Measurements from ENCODE around the gene STAT5B. TPM values are rescaled to one million over a fixed set of nuclear protein-coding genes. Genes with fewer than 3 reads are reported as not detected.

STAT5B gene
- total and polyA plus RNA-seq, 2 of the 13 experiments (the other 11 are each of a cell fraction or from before 2014, with no cell fraction given) = 21.0 to 42.8 TPM

GRCh38 chr17:42304187-42305030 lies 28.2 kb upstream of the STAT5B start (continued):
- no peak for TF ChIP-seq CBX2 (IDR thresholded peaks at IDR 0.05; ENCODE audit: low read depth, low read length)
- no peak for TF ChIP-seq CBX2 (CRISPR knock-in tag; IDR thresholded peaks at IDR 0.05; ENCODE audit: low read depth)
- no peak for TF ChIP-seq TGIF2 (CRISPR knock-in tag; IDR thresholded peaks at IDR 0.05)
- no peak for TF ChIP-seq NBN (conservative IDR thresholded peaks at IDR 0.05)
- TF ChIP-seq ZNF484 (CRISPR knock-in tag; IDR thresholded peaks at IDR 0.05; ENCODE audit: borderline replicate concordance, low read depth) = no peak
- no peak for TF ChIP-seq ARNT (IDR thresholded peaks at IDR 0.05)
- no peak for TF ChIP-seq SMYD3 (CRISPR knock-in tag; IDR thresholded peaks at IDR 0.05)
- TF ChIP-seq ZNF292 (CRISPR knock-in tag; IDR thresholded peaks at IDR 0.05; ENCODE audit: borderline replicate concordance, low read depth) = peak; percentile 97
- TF ChIP-seq RCOR2 (CRISPR knock-in tag; IDR thresholded peaks at IDR 0.05) = no peak
- TF ChIP-seq PITX1 (CRISPR knock-in tag; IDR thresholded peaks at IDR 0.05) = peak; percentile 51; the same call in 1 of the 2 replicates
- TF ChIP-seq YY1 (IDR thresholded peaks at IDR 0.05; ENCODE audit: insufficient read depth, insufficient replicate concordance, low read depth, low read length) = peak; percentile 34
- peak; percentile 74 for TF ChIP-seq SAP130 (CRISPR knock-in tag; IDR thresholded peaks at IDR 0.05; ENCODE audit: low read depth)
- TF ChIP-seq SNAI1 (CRISPR knock-in tag; IDR thresholded peaks at IDR 0.05; ENCODE audit: borderline replicate concordance) = no peak
- TF ChIP-seq, protein P1, sequence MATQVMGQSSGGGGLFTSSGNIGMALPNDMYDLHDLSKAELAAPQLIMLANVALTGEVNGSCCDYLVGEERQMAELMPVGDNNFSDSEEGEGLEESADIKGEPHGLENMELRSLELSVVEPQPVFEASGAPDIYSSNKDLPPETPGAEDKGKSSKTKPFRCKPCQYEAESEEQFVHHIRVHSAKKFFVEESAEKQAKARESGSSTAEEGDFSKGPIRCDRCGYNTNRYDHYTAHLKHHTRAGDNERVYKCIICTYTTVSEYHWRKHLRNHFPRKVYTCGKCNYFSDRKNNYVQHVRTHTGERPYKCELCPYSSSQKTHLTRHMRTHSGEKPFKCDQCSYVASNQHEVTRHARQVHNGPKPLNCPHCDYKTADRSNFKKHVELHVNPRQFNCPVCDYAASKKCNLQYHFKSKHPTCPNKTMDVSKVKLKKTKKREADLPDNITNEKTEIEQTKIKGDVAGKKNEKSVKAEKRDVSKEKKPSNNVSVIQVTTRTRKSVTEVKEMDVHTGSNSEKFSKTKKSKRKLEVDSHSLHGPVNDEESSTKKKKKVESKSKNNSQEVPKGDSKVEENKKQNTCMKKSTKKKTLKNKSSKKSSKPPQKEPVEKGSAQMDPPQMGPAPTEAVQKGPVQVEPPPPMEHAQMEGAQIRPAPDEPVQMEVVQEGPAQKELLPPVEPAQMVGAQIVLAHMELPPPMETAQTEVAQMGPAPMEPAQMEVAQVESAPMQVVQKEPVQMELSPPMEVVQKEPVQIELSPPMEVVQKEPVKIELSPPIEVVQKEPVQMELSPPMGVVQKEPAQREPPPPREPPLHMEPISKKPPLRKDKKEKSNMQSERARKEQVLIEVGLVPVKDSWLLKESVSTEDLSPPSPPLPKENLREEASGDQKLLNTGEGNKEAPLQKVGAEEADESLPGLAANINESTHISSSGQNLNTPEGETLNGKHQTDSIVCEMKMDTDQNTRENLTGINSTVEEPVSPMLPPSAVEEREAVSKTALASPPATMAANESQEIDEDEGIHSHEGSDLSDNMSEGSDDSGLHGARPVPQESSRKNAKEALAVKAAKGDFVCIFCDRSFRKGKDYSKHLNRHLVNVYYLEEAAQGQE (IDR thresholded peaks at IDR 0.05; ENCODE audit: borderline replicate concordance in 1 of 2, low read depth in 1 of 2, low read length in 2 of 2) = no peak
- TF ChIP-seq FOXP4 (CRISPR knock-in tag; IDR thresholded peaks at IDR 0.05) = no peak
- no peak for TF ChIP-seq ZNF607 (CRISPR knock-in tag; IDR thresholded peaks at IDR 0.05; ENCODE audit: borderline replicate concordance)
- TF ChIP-seq TOPORS (CRISPR knock-in tag; IDR thresholded peaks at IDR 0.05) = peak; percentile 83; the same call in 1 of the 2 replicates
- no peak; the same call in 1 of the 2 replicates for TF ChIP-seq ZNF263 (CRISPR knock-in tag; IDR thresholded peaks at IDR 0.05)
- peak; percentile 50; the same call in 1 of the 2 replicates for TF ChIP-seq ZNF44 (CRISPR knock-in tag; IDR thresholded peaks at IDR 0.05)
- TF ChIP-seq ZNF251 (CRISPR knock-in tag; IDR thresholded peaks at IDR 0.05) = no peak
- no peak for TF ChIP-seq KLF11 (CRISPR knock-in tag; IDR thresholded peaks at IDR 0.05)
- TF ChIP-seq TAF1 (CRISPR knock-in tag; IDR thresholded peaks at IDR 0.05) = 0 out of 2 replicates have a peak, but pooled peaks have one; percentile 26
- no peak for TF ChIP-seq ZNF12 (CRISPR knock-in tag; IDR thresholded peaks at IDR 0.05)
- no peak; the same call in 1 of the 2 replicates for TF ChIP-seq GABPB1 (CRISPR knock-in tag; IDR thresholded peaks at IDR 0.05)
- TF ChIP-seq POGZ (CRISPR knock-in tag; IDR thresholded peaks at IDR 0.05) = no peak
- peak; percentile 44; the same call in 1 of the 2 replicates for TF ChIP-seq HDAC2 (CRISPR knock-in tag; IDR thresholded peaks at IDR 0.05)
- TF ChIP-seq ZNF720 (CRISPR knock-in tag; IDR thresholded peaks at IDR 0.05) = no peak
- TF ChIP-seq RXRA (CRISPR knock-in tag; IDR thresholded peaks at IDR 0.05) = no peak
